Glutamatergic neuron (in vitro differentiated cells): ENCODE data around the gene PRDM16. TPM values are rescaled to one million over a fixed set of nuclear protein-coding genes. Genes with fewer than 3 reads are reported as not detected.

Source experiments
- DNase-seq: peaks from one replicate; pipeline ENCODE4 v3.0.0; 2022
- H3K27ac Mint-ChIP-seq: one replicate; pipeline ENCODE4 v1.8.0; 2020; ENCODE audit warnings: mild to moderate bottlenecking, mixed read lengths, inconsistent platforms; ENCODE audit not compliant: unreplicated experiment
- H3K27me3 Mint-ChIP-seq: one replicate; pipeline ENCODE4 v1.8.0; 2020; ENCODE audit warnings: mild to moderate bottlenecking, moderate library complexity, mixed read lengths, inconsistent platforms; ENCODE audit not compliant: unreplicated experiment
- H3K36me3 Mint-ChIP-seq: one replicate; pipeline ENCODE4 v1.8.0; 2020; ENCODE audit warnings: mild to moderate bottlenecking, mixed read lengths, inconsistent platforms; ENCODE audit not compliant: unreplicated experiment
- H3K4me1 Mint-ChIP-seq: one replicate; pipeline ENCODE4 v1.8.0; 2020; ENCODE audit warnings: mild to moderate bottlenecking, low read depth, mixed read lengths, inconsistent platforms; ENCODE audit not compliant: unreplicated experiment
- H3K4me3 Mint-ChIP-seq: one replicate; pipeline ENCODE4 v1.8.0; 2020; ENCODE audit warnings: mild to moderate bottlenecking, mixed read lengths, inconsistent platforms; ENCODE audit not compliant: unreplicated experiment
- H3K9me3 Mint-ChIP-seq: one replicate; pipeline ENCODE4 v1.8.0; 2020; ENCODE audit warnings: mild to moderate bottlenecking, moderate library complexity, mixed read lengths, inconsistent platforms; ENCODE audit not compliant: unreplicated experiment
- CTCF ChIP-seq: fragments of 200-600 bp; sonication (generic); IDR thresholded peaks from one replicate; pipeline ENCODE4 v1.5.0; 2021; ENCODE audit not compliant: partially characterized antibody, unreplicated experiment
- total RNA-seq: library from RNA; stranded (reverse); fragmentation: NEBNext Ultra II Directional; extraction: Animal tissue kit (Norgen Biotek cat#: 25700); gene quantifications from one replicate; pipeline ENCODE4 v1.2.1, GENCODE V29; 2021; ENCODE audit not compliant: unreplicated experiment

Gene PRDM16
- total RNA-seq, 1 donor from 2014 or later = 0.07 TPM

GRCh38 chr1:3297756-3298155 is 228.8 kb downstream of the PRDM16 start:
- no peak for DNase-seq
- no peak overlapping the region for H3K27ac Mint-ChIP-seq
- H3K27me3 Mint-ChIP-seq = peaks cover 9% of the 10 kb centered on the region
- H3K4me1 Mint-ChIP-seq = no peaks in the 10 kb centered on the region
- no peak for TF ChIP-seq CTCF
- H3K9me3 Mint-ChIP-seq = peaks cover 2% of the 10 kb centered on the region
- H3K4me3 Mint-ChIP-seq = no peak overlapping the region
- no peaks in the 10 kb centered on the region for H3K36me3 Mint-ChIP-seq

- TF ChIP-seq CTCF = no peak
- Mint-ChIP-seq H3K9me3 (peaks cover 5% of the 10 kb centered on the region), H3K36me3 (no peaks in the 10 kb centered on the region), H3K27me3 (peaks cover 9% of the 10 kb centered on the region), H3K4me3 (no peak overlapping the region), H3K27ac (no peak overlapping the region), H3K4me1 (no peaks in the 10 kb centered on the region)
- no peak for DNase-seq
These were observed 229.2 kb downstream of the PRDM16 start for GRCh38 chr1:3298197-3298596.

DNA sequence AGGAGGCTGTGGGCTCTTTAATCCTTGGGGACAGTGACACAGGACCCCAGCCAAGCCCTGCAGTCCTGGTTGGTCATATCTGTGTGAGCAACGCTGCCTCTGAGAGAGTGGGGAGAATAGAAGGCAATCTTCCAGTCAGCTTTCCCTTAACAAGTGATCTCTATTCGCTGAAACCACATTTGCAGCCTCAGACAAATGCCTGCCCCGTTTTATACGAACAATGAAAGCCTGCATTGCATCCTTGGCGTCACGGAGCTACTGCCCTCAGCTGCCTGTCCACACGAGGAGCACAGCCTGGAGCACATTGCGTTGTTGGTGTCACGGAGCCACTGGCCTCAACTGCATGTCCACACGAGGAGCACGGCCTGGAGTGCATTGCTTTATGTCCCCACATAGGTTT is 235.2 kb downstream of the PRDM16 start:
- no peak for TF ChIP-seq CTCF
- Mint-ChIP-seq H3K4me3 (no peak overlapping the region), H3K27ac (no peak overlapping the region), H3K9me3 (peaks cover 3% of the 10 kb centered on the region), H3K36me3 (no peaks in the 10 kb centered on the region), H3K27me3 (no peaks in the 10 kb centered on the region), H3K4me1 (no peaks in the 10 kb centered on the region)
- no peak for DNase-seq

- no peak for TF ChIP-seq CTCF
- H3K27ac Mint-ChIP-seq = no peak overlapping the region
- no peaks in the 10 kb centered on the region for H3K27me3 Mint-ChIP-seq
- no peak overlapping the region for H3K4me3 Mint-ChIP-seq
- no peaks in the 10 kb centered on the region for H3K36me3 Mint-ChIP-seq
- no peak for DNase-seq
- no peaks in the 10 kb centered on the region for H3K4me1 Mint-ChIP-seq
- peaks cover 3% of the 10 kb centered on the region for H3K9me3 Mint-ChIP-seq
These were observed 235.7 kb downstream of the PRDM16 start for GRCh38 chr1:3304692-3305091.

- Mint-ChIP-seq H3K27ac (no peak overlapping the region), H3K4me3 (no peak overlapping the region), H3K27me3 (peaks cover 2% of the 10 kb centered on the region), H3K4me1 (no peaks in the 10 kb centered on the region), H3K9me3 (peaks cover 3% of the 10 kb centered on the region), H3K36me3 (no peaks in the 10 kb centered on the region)
- no peak for DNase-seq
- TF ChIP-seq CTCF = no peak
These were observed 236.2 kb downstream of the PRDM16 start for GRCh38 chr1:3305156-3305555.
